SU-DHL-6 (cell line): ENCODE results near the gene SEMA3B.

Source experiments
- H2AFZ ChIP-seq: fragments of 200-600 bp; sonication (generic); 2 replicates; pipeline ENCODE4 v1.6.1; 2014; ENCODE audit warnings: low read depth, mild to moderate bottlenecking, moderate library complexity, mixed read lengths, antibody characterized with exemption, low read length; ENCODE audit not compliant: severe bottlenecking
- H3F3A ChIP-seq: fragments of 200-600 bp; shearing (Covaris generic); 2 replicates; pipeline ENCODE4 v1.6.0; 2016; ENCODE audit warnings: antibody characterized with exemption, mild to moderate bottlenecking; ENCODE audit not compliant: insufficient read depth
- H3K27ac ChIP-seq: fragments of 200-600 bp; sonication (generic); 2 replicates; pipeline ENCODE4 v1.5.1; 2016; ENCODE audit warnings: low read depth, mild to moderate bottlenecking, low read length, moderate library complexity, mixed read lengths
- H3K27me3 ChIP-seq: fragments of 200-600 bp; sonication (generic), shearing (Covaris generic); 2 replicates; pipeline ENCODE4 v1.6.0; 2014; ENCODE audit warnings: mild to moderate bottlenecking, low read length
- H3K36me3 ChIP-seq: fragments of 200-600 bp; sonication (generic); 2 replicates; pipeline ENCODE4 v1.6.1; 2014; ENCODE audit warnings: mild to moderate bottlenecking, low read length, mixed read lengths
- H3K4me2 ChIP-seq: fragments of 300-600, 200-600 bp; shearing (Covaris generic), sonication (generic); 2 replicates; pipeline ENCODE4 v1.6.0; 2014; ENCODE audit warnings: low read length, low read depth, mild to moderate bottlenecking; ENCODE audit not compliant: poor library complexity, severe bottlenecking
- H3K4me3 ChIP-seq: fragments of 200-600 bp; sonication (generic); 2 replicates; pipeline ENCODE4 v1.5.1; 2014; ENCODE audit warnings: antibody characterized with exemption, low read length, mild to moderate bottlenecking, mixed read lengths; ENCODE audit not compliant: insufficient read depth, poor library complexity, severe bottlenecking
- H3K79me2 ChIP-seq: fragments of 200-600 bp; sonication (generic); 2 replicates; pipeline ENCODE4 v1.6.1; 2014; ENCODE audit warnings: mild to moderate bottlenecking, low read length, moderate library complexity; ENCODE audit not compliant: insufficient read depth
- H3K9ac ChIP-seq: fragments of 200-600 bp; sonication (generic); 2 replicates; pipeline ENCODE4 v1.7.0; 2014; ENCODE audit warnings: mild to moderate bottlenecking, low read length
- H3K9me2 ChIP-seq: fragments of 200-600 bp; sonication (generic); replicated peaks from 2 replicates; pipeline ENCODE4 v1.6.1; 2014; ENCODE audit warnings: low read length; ENCODE audit not compliant: insufficient read depth
- H3K9me3 ChIP-seq: fragments of 200-600 bp; sonication (generic); 2 replicates; pipeline ENCODE4 v1.6.1; 2014; ENCODE audit warnings: low read length, mixed read lengths; ENCODE audit not compliant: insufficient read depth
- H4K20me1 ChIP-seq: fragments of 200-600 bp; sonication (generic); 2 replicates; pipeline ENCODE4 v1.6.1; 2014; ENCODE audit warnings: low read depth, mild to moderate bottlenecking, antibody characterized with exemption, low read length, moderate library complexity, mixed read lengths
- EZH2phosphoT487 ChIP-seq: fragments of 200-600 bp; sonication (generic), shearing (Covaris generic); conservative IDR thresholded peaks from 2 replicates; pipeline ENCODE4 v1.6.1; 2018; ENCODE audit warnings: mild to moderate bottlenecking, antibody characterized with exemption, low read length, moderate library complexity, mixed read lengths
- TF ChIP-seq, protein P1 (sequence below): fragments of 200-600 bp; sonication (generic); IDR thresholded peaks from one replicate; pipeline ENCODE4 v1.5.1; 2017; ENCODE audit warnings: antibody characterized with exemption, mild to moderate bottlenecking, low read length, moderate library complexity; ENCODE audit not compliant: insufficient read depth, poor library complexity, severe bottlenecking

Gene SEMA3B

DNA sequence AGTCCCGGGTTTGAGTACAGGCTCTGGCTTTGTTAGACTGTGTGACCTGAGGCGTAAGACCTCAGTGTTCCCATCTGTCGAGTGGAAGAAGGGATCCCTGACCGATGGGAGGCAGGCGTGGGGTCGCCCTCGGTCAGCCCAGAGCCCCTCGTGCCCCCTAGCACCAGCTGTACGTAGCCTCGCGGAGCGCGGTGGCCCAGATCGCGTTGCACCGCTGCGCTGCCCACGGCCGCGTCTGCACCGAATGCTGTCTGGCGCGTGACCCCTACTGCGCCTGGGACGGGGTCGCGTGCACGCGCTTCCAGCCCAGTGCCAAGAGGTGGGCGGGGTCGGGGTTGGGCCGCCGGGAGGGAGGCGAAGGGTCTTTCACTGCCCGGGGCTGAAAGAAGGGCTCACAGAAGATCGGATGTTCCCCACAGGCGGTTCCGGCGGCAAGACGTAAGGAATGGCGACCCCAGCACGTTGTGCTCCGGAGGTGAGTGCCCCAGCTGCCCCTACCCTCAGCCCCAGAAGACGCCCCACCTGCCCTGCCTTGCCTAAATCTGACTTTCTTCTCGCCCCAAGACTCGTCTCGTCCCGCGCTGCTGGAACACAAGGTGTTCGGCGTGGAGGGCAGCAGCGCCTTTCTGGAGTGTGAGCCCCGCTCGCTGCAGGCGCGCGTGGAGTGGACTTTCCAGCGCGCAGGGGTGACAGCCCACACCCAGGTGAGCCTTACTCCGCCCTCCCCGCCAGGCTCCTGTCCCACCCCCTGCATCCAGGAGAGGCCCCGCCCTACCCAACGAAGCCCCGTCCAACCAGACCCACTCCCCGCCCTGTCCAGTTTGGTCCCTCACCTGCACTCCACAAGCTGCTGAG lies 6.4 kb downstream of the SEMA3B start:
- H3K9ac ChIP-seq: no peak overlapping the region
- TF ChIP-seq, protein P1, sequence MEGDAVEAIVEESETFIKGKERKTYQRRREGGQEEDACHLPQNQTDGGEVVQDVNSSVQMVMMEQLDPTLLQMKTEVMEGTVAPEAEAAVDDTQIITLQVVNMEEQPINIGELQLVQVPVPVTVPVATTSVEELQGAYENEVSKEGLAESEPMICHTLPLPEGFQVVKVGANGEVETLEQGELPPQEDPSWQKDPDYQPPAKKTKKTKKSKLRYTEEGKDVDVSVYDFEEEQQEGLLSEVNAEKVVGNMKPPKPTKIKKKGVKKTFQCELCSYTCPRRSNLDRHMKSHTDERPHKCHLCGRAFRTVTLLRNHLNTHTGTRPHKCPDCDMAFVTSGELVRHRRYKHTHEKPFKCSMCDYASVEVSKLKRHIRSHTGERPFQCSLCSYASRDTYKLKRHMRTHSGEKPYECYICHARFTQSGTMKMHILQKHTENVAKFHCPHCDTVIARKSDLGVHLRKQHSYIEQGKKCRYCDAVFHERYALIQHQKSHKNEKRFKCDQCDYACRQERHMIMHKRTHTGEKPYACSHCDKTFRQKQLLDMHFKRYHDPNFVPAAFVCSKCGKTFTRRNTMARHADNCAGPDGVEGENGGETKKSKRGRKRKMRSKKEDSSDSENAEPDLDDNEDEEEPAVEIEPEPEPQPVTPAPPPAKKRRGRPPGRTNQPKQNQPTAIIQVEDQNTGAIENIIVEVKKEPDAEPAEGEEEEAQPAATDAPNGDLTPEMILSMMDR: no peak
- no peak for TF ChIP-seq EZH2phosphoT487
- no peaks in the 10 kb centered on the region for H3F3A ChIP-seq
- no peaks in the 10 kb centered on the region for H3K9me3 ChIP-seq
- H4K20me1 ChIP-seq: no peaks in the 10 kb centered on the region
- H3K9me2 ChIP-seq: no peaks in the 10 kb centered on the region
- H3K4me2 ChIP-seq: no peak overlapping the region
- H3K36me3 ChIP-seq: no peaks in the 10 kb centered on the region
- H3K27me3 ChIP-seq: no peaks in the 10 kb centered on the region
- H3K4me3 ChIP-seq: no peak overlapping the region
- H2AFZ ChIP-seq: no peak overlapping the region
- H3K27ac ChIP-seq: no peak overlapping the region
- no peaks in the 10 kb centered on the region for H3K79me2 ChIP-seq

DNA sequence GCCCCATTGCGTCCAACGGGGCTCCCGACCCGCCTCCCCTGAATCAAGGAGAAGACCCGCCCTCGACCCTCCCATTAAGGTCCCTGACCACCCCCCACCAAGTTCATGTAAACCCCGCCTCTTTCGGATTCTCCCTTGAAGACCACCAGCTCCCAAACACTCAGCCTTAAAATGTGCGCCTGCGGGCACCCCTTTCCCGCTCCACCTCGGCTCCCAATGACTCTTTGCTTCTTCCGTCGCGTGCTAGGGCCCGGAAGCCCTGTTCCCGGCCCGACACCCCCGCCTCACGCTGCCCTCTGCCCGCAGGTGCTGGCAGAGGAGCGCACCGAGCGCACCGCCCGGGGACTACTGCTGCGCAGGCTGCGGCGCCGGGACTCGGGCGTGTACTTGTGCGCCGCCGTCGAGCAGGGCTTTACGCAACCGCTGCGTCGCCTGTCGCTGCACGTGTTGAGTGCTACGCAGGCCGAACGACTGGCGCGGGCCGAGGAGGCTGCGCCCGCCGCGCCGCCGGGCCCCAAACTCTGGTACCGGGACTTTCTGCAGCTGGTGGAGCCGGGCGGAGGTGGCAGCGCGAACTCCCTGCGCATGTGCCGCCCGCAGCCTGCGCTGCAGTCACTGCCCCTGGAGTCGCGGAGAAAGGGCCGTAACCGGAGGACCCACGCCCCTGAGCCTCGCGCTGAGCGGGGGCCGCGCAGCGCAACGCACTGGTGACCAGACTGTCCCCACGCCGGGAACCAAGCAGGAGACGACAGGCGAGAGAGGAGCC lies 7.2 kb downstream of the SEMA3B start:
- no peak for TF ChIP-seq EZH2phosphoT487
- TF ChIP-seq, protein P1: no peak
- Histone ChIP-seq H2AFZ (no peak overlapping the region), H3K4me2 (no peak overlapping the region), H4K20me1 (no peaks in the 10 kb centered on the region), H3K27me3 (no peaks in the 10 kb centered on the region), H3K27ac (no peak overlapping the region), H3K9me3 (no peaks in the 10 kb centered on the region), H3F3A (no peaks in the 10 kb centered on the region), H3K9me2 (no peaks in the 10 kb centered on the region), H3K9ac (no peak overlapping the region), H3K4me3 (no peak overlapping the region), H3K79me2 (no peaks in the 10 kb centered on the region), H3K36me3 (no peaks in the 10 kb centered on the region)

DNA sequence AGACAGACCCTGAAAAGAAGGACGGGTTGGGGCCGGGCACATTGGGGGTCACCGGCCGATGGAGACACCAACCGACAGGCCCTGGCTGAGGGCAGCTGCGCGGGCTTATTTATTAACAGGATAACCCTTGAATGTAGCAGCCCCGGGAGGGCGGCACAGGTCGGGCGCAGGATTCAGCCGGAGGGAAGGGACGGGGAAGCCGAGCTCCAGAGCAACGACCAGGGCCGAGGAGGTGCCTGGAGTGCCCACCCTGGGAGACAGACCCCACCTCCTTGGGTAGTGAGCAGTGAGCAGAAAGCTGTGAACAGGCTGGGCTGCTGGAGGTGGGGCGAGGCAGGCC lies 7.8 kb downstream of the SEMA3B start:
- Histone ChIP-seq H3K4me2 (no peak overlapping the region), H3K27ac (no peak overlapping the region), H3K9me2 (no peaks in the 10 kb centered on the region), H4K20me1 (no peaks in the 10 kb centered on the region), H3K4me3 (no peak overlapping the region), H2AFZ (no peak overlapping the region), H3K36me3 (no peaks in the 10 kb centered on the region), H3K27me3 (no peaks in the 10 kb centered on the region), H3K79me2 (no peaks in the 10 kb centered on the region), H3K9ac (no peak overlapping the region), H3K9me3 (no peaks in the 10 kb centered on the region), H3F3A (no peaks in the 10 kb centered on the region)
- TF ChIP-seq EZH2phosphoT487: no peak
- TF ChIP-seq, protein P1: no peak
